Measurements from ENCODE around the gene ANKRD22.
"Not testable (repeated sequence)": the region's sequence is repeated elsewhere in the genome, so short reads cannot be mapped to it uniquely, and the experiment has no call there.

ANKRD22 gene

GRCh38 chr10:88877298-88877697 is 25.7 kb upstream of the ANKRD22 start:
- no peak for DNase-seq (ENCODE audit: low read depth)

GRCh38 chr10:88875081-88875480 is 23.4 kb upstream of the ANKRD22 start:
- no peak for DNase-seq (ENCODE audit: low read depth)

- DNase-seq (ENCODE audit: low read depth), result no peak
Measured at GRCh38 chr10:88874281-88874680, 22.6 kb upstream of the ANKRD22 start.

GRCh38 chr10:88873757-88874156 is 22.1 kb upstream of the ANKRD22 start:
- DNase-seq (ENCODE audit: low read depth), result no peak

DNA sequence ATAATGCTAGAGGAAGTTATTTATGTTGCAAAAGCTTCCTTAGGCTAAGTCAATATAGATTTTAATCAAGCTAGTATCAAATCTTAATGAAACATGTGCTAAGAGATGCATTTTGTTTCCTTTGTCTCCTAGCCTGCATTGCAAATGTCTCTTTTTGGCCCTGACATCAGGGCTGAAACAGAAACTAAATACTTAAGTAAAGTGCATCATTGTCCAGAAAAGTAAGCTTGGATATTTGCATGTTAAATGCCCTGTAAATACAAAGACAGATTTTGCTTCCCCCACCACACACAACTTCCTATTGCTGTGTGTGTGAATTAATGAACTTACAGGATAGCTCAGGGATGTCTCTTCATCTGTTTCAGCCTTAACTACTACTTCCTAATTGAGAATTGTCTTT is 18.4 kb upstream of the ANKRD22 start:
- DNase-seq (ENCODE audit: low read depth), result no peak

GRCh38 chr10:88866454-88866853 is 14.8 kb upstream of the ANKRD22 start:
- DNase-seq (ENCODE audit: low read depth), result no peak

- DNase-seq (ENCODE audit: low read depth), result no peak
Measured at GRCh38 chr10:88865281-88865876, 13.7 kb upstream of the ANKRD22 start.

GRCh38 chr10:88861036-88861435 is 9.4 kb upstream of the ANKRD22 start:
- DNase-seq (ENCODE audit: low read depth), result no peak

GRCh38 chr10:88858491-88858890 is 6.8 kb upstream of the ANKRD22 start:
- DNase-seq (ENCODE audit: low read depth), result no peak

- DNase-seq (ENCODE audit: low read depth), result no peak
Measured at GRCh38 chr10:88857831-88858230, 6.2 kb upstream of the ANKRD22 start.

DNA sequence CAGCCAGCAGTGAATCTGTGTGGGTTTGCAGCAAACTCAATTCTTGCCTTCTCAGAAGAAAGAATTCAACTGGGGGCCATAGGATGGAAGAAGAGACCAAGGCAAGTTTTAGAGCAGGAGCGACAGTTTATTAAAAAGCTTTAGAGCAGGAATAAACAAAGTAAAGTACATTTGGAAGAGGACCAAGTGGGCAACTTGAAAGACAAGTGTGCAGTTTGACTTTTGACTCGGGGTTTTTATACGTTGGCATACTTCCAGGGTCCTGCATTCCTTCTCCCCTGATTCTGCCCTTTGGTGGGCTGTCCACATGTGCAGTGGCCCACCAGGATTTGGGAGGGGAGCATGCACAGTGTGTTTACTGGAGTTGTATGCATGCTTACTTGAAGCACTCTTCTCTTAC is 3.0 kb upstream of the ANKRD22 start:
- DNase-seq (ENCODE audit: low read depth), result no peak

DNA sequence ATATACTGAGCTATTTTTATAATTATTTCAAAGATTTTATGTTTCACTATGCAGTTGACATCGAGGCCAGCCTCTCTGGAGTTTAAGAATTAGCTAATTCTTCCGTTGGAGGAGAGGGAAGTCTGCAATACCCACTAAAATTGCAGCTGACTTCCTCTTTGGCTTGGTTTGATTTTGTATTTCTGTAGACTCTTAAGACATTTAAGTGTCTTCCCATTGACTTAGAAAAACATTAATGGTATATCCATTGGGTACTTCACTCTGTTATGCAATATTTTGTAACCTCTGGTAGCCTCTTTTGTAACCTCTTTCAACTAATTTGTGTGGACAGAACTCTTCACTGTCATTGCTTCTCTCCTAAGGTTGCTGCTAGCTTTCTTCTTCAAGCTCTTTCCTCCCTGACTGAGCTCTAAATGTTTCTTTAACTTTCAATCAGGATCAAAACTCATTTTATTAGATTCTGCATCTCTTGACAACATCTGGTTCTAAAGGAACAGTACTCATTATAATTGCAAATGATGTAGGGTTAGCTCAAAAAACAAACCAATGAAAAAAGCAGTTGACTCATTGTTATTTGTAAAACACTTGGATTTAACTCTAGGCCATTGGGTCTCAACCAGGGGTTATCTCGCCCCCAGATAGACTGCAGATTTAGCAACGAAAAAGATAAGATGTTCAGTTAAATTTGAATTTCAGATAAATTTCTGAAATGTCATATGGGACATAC is 1.7 kb upstream of the ANKRD22 start:
- no peak for DNase-seq (ENCODE audit: low read depth)

DNA sequence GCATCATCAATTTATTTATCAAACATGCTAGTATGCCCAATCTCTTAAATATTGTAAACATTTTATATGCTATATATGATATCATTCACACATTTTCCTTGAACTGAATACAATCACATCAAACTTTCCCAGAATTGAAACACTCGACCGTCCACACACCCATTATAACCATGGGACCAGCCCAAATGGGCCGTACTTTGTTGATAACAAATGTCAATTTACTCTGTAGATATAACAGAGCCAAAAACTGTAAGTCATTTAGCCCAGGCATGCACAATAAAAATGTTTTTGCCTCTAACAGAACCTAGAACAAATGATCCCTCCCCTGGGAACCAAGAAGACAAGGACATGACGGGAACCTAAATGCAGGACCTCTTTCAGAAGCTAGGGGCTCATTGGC is 683 bp upstream of the ANKRD22 start:
- DNase-seq (ENCODE audit: low read depth), result no peak

DNA sequence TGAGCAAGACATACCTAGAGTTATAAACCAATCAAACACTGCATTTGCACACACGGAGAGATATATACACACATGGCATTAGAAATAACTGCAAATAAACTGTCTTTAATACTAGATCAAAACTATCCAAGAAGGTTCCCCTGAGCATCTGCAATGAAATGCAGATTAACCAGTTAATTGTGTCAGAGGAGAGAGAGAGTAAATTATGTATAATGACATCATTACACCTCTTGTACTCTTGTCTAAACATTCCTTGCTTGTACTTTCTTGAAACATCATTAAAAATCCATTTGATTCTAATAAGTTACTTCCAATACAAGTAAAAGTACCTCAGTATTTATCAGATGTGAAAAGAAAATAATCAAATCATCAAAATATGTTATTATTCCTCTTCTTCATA is 932 bp downstream of the ANKRD22 start:
- DNase-seq (ENCODE audit: low read depth), result no peak

DNA sequence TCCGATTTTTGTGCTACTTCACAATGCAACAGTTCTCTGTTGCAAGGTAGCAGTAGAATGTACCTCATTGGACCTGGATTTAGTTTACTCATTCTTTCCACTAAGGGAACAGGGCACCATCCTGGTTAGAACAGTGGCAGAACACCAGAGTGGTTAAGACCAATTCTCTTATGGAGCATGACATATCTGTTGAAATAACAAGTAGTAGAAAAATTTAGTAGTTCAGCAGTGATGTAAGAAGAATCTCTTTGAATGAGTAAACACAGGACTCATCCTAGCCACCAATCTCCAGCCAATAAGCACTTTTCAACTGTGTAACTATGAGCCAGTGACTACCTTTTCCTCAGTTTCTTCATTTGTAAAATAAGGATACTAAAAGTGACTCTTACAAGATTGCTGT is 2.4 kb downstream of the ANKRD22 start:
- no peak for DNase-seq (ENCODE audit: low read depth)

- no peak for DNase-seq (ENCODE audit: low read depth)
Measured at GRCh38 chr10:88848499-88848898, 3.1 kb downstream of the ANKRD22 start.

DNA sequence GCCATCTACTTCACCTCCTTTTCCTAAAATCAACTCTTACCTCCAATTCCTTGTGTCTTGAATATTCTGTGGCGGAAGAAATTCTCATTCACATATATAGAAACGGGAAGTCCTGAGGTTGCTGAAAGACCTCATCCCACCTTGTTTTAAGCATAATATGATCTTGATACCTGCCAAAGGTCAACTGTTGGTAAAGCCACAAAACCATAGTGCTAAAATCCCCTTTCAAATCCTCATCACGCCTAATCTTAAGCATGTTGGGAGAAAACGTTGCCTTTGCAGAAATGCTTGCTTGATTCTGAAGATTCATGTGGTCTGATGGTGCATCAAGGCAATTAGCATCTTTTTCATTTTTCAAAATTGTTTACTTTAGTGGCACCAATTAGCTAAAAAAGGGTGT is 8.5 kb downstream of the ANKRD22 start:
- no peak for DNase-seq (ENCODE audit: low read depth)

DNA sequence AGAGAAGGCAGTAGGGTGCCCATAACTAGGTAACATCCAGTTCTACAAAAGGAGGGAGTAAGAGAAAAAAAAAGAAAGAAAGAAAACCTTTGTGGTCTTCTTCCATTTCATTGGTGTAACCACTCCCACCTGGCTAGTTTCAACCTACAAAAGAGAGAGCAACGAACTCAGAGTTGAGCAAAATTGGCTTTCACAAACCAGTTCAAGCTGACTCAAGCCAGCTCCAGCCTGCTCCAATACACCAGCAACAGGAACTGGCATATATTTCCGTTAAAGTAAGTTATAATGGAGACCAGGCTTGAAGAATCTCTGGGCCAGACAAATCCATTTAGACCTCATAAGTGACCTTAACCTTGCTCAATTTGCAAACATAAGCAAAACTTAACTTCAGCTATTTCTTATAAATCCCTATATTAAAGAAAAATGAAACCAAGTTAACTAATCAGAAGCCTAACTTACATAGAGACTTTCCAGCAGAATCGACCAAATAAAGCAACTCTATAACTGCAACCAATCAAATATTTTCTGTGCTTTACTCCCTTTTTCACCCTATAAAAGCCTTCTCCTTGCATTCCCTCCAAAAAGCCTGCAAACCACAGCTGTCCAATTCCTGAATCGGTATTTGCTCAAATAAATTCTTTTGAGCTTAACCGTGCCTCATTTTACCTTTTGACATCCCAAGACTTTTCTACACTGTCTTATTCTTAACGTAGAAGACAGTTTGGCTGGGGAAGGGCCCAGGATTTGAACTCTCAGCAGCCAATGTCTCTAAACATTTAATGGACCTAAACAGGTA is 10.1 kb downstream of the ANKRD22 start:
- DNase-seq (ENCODE audit: low read depth), result no peak

DNA sequence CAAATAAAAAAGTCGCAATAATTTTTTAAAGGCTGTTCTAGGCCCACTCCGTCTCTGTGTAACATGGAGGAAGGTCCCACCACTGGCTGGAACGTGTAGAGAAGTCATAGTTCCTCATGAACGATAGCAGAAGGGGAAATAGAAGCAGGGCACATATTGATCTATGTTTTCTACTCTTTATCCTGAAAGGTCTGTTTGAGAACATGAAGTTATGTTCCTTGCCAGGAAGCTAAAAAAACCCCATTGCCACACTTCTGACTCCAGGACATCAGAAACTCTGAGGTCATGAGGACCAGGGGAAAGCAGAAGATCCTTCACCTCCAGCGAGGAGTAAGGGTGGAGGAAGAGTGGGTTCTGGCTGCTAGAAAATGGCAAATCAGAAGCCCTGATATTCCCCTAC is 10.8 kb downstream of the ANKRD22 start:
- no peak for DNase-seq (ENCODE audit: low read depth)

GRCh38 chr10:88840104-88840503 is 11.5 kb downstream of the ANKRD22 start:
- no peak for DNase-seq (ENCODE audit: low read depth)

GRCh38 chr10:88838766-88839350 is 12.8 kb downstream of the ANKRD22 start:
- no peak for DNase-seq (ENCODE audit: low read depth)

- not testable (repeated sequence) for DNase-seq (ENCODE audit: low read depth)
Measured at GRCh38 chr10:88837632-88838031, 14.0 kb downstream of the ANKRD22 start.

- DNase-seq (ENCODE audit: low read depth), result no peak
Measured at GRCh38 chr10:88835910-88836221, 15.8 kb downstream of the ANKRD22 start.

Data from stimulated activated CD8-positive, alpha-beta memory T cell treated with anti-CD3 and anti-CD28 coated beads, Interleukin-15, amount 100 ng/mL, for 1 hour (primary cell).